GM12875 (cell line): ENCODE data around the gene CSF2RB.

Source experiments
- H3K4me3 ChIP-seq: one replicate; pipeline ENCODE4 v1.5.1; 2011; ENCODE audit warnings: low read depth, low read length, control low read depth
- TF ChIP-seq, protein P1 (sequence below): IDR thresholded peaks from 2 replicates; pipeline ENCODE4 v1.5.1; 2011; ENCODE audit warnings: low read depth, mild to moderate bottlenecking, control low read depth, inconsistent platforms, low read length, moderate library complexity, borderline replicate concordance; ENCODE audit not compliant: insufficient read depth

The CSF2RB gene

GRCh38 chr22:36966851-36967540 is 53.6 kb downstream of the CSF2RB start:
- TF ChIP-seq, protein P1, sequence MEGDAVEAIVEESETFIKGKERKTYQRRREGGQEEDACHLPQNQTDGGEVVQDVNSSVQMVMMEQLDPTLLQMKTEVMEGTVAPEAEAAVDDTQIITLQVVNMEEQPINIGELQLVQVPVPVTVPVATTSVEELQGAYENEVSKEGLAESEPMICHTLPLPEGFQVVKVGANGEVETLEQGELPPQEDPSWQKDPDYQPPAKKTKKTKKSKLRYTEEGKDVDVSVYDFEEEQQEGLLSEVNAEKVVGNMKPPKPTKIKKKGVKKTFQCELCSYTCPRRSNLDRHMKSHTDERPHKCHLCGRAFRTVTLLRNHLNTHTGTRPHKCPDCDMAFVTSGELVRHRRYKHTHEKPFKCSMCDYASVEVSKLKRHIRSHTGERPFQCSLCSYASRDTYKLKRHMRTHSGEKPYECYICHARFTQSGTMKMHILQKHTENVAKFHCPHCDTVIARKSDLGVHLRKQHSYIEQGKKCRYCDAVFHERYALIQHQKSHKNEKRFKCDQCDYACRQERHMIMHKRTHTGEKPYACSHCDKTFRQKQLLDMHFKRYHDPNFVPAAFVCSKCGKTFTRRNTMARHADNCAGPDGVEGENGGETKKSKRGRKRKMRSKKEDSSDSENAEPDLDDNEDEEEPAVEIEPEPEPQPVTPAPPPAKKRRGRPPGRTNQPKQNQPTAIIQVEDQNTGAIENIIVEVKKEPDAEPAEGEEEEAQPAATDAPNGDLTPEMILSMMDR = no peak

GRCh38 chr22:36968249-36968964 is 55.0 kb downstream of the CSF2RB start:
- TF ChIP-seq, protein P1 = no peak

More at GRCh38 chr22:36966851-36967540, 53.6 kb downstream of the CSF2RB start:
- no peak overlapping the region for H3K4me3 ChIP-seq

DNA sequence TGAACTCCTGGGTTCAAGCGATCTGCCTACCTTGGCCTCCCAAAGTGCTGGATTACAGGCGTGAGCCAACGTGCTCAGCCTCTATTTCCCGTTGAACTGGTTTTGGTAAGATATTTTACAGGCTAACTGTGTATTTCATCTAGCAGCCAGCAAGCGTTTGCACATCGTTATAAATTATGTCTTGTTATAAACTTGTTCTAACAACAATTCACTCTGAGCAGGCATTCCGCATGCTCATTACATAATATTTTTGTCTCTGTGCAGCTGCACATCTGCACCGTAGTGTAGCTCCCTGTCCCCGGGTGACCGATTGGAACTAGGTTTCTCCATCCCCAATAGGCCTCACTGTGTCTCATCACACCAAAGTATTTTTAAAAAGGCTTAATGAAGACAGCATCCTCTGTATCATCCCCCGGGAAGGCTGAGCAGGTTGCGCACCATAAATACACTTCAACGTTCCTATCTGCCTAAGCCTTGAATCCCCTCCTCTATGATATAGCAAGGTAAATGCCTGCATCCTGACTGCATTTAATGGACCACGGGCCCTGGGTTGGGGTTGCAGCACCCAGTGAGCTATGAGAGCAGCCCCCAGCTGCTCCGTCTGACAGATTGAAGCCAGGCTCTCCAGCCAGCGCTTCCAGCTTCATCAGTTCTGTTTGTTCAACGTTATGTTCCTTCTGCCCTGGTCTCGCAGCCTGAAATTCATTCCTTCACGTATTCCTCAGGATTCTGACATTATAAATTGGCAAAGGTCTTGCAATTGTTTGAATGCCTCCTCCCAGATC is 58.1 kb downstream of the CSF2RB start:
- no peak overlapping the region for H3K4me3 ChIP-seq
- TF ChIP-seq, protein P1 = no peak

More at GRCh38 chr22:36968249-36968964, 55.0 kb downstream of the CSF2RB start:
- no peak overlapping the region for H3K4me3 ChIP-seq

DNA sequence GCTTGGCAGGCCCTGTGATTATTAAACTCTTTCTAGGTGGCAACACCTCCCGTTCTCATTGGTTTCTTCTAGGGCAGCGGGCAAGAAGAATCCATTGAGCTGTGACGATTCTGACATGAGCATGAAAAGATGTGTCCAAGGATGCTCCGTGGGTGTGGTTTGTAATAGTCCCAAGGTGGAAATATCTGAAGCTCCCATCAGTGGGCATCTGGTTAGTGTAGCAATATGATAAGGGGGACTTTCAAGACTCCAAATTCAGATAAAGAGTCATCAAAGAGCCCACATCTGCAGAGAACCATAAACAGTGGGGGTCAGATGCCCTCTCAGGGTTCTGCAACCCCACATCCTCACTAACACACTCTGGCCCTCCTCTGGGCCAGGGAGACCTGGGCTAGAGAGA is 63.2 kb downstream of the CSF2RB start:
- TF ChIP-seq, protein P1 = no peak
- H3K4me3 ChIP-seq = no peak overlapping the region

GRCh38 chr22:36977401-36977861 is 64.0 kb downstream of the CSF2RB start:
- H3K4me3 ChIP-seq = peak overlapping the region; percentile 38
- TF ChIP-seq, protein P1 = peak; percentile 83

DNA sequence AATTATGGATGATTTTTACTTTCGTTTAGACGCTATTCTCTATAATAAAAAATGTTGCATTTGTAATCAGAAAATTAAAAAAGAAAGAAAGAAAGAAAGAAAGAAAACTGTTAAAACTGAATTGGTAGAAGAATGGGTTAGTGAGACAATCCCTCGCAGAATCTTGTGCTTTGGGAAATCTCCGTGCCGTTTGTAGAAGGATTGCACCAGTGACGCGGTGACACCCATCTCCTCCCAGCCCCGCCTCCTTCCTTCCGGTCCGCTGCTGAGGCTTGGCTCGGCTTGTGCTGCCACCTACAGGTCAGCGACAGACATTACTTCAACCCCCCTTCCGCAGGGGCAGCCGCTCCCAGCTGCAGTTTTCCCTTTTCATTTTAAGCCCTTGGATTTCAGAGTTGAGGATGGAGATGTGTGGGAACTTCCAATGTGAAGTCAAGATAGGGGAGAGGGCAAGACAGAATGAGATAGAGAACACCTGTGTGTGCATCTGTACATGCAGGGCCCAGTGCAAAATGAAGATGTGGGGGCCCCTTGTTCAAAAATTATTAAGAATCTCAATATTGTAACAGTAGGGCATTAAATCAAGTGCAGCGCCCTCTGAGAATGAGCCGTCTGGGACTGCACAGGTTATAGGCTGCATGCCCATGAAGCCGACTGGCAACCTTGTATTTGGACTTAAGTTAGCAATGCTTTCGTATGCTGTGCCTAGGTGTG is 64.7 kb downstream of the CSF2RB start:
- peak overlapping the region; percentile 38 for H3K4me3 ChIP-seq
- TF ChIP-seq, protein P1 = peak; percentile 89
